Activated T-helper 1 cell treated with Interleukin-2 at 50 U/mL for 16 hours (primary cell): ENCODE data around the gene CACNB2.
"Not testable (repeated sequence)": the region's sequence is repeated elsewhere in the genome, so short reads cannot be mapped to it uniquely, and the experiment has no call there.

Experiments used
- DNase-seq: peaks from one replicate; pipeline ENCODE4 v3.0.0-alpha.2; 2020; ENCODE audit warnings: low read depth

Gene CACNB2

GRCh38 chr10:18201877-18202276, 61.7 kb downstream of the CACNB2 start:
- no peak for DNase-seq

- DNase-seq: no peak
Observed at GRCh38 chr10:18202680-18203460, 62.6 kb downstream of the CACNB2 start.

DNA sequence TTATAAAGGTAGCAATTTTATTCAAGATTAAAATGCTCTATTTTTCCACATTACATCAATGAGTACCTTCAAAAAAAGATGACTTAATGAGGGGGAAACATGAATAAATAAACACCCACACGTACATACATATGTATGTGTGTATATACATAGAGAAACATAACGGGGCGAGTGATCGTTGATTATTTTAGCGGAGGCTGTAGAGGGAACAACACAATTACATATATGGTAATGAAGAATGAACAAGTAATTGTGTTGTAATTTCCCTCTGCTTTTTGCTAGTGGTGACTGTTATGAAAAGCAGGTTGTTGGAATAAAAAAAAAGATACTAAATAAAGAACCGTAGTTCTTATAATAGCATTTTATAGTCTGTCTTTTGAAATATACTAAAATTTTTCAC, 63.2 kb downstream of the CACNB2 start:
- no peak for DNase-seq

GRCh38 chr10:18204039-18204835, 64.0 kb downstream of the CACNB2 start:
- DNase-seq: no peak

DNA sequence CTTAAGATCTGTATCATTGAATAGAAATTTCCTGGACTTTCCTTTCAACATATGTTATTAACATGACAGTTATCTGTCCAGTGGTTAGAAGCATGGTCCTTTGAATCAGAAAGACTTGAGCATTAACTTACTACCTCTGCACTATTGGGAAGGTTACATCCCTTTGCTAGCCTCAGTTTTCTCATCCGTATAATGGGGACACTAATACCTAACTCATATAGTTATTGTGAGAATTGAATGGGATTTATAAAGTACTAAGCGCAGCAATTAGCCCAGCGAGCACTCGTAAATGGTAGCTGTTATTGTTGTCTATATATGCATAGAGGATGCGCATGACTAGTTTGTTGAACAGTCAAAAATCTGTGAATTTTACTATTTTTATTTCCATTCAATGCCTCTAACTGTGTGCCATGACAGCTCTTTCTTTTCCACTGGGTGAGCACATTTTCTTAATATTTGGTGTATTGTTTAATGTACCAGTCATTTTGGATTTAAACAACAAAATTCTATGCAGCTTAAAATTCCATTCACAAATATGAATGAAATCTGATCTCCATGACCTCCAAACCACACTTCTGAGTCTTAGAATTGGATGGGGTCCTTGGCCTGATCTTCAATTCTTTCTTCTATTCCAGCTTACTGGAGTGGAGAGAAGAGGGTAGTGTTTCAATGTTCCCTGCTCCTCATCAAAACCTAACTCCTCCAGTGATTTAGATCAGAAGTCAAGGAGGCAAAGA, 65.0 kb downstream of the CACNB2 start:
- no peak for DNase-seq

DNA sequence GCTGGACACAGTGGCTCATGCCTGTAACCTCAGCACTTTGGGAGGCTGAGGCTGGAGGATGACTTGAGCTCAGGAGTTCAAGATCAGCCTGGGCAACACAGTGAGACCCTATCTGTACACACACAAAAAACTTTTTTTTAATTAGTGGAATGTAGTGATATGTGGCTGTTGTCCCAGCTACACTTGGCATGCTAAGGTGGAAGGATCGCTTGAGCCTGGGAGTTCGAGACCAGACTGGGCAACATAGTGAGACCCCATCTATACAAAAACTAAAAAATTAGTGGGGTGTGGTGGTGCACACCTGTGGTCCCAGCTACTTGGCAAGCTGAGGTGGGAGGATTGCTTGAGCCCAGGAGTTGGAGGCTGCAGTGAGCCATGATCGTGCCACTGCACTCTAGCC, 68.0 kb downstream of the CACNB2 start:
- DNase-seq: not testable (repeated sequence)

DNA sequence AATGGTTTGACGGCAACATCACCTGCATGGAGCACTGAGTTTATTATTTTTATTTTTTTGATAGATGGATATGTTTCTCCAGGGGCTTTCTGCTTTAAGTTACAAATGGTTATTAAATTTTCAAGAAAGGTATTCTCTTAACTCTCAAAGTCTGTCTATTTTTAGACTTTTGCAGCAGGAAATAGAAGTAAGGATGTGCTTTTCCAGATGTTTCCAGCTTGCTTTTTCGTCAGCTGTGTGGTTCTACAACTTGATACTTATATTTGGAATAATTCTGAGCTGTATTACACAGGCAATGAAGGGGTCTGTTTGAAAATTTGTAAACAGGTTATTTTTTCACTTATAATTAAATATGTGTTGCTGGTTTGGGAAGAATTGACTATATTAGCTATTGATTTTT, 69.0 kb downstream of the CACNB2 start:
- DNase-seq: no peak

DNA sequence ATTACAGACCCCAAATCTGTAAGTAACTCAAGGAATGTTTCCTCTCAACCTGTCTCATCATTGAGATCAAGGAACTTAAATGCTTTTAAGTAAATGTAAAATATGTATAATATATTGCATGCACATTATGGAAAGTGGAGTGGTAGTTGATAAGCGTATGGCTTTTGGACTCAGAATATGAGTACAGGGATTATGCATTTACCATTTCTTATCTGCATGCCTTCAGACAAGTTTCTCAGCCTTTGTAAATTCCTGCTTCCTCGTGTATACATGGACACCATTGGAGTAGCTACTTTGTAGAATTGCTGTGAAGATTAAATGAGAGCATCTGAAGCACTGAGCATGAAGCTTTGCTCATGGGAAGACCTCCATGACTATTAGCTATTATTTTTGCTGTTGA, 70.5 kb downstream of the CACNB2 start:
- no peak for DNase-seq

- DNase-seq: no peak
Observed at GRCh38 chr10:18211862-18212261, 71.6 kb downstream of the CACNB2 start.

DNA sequence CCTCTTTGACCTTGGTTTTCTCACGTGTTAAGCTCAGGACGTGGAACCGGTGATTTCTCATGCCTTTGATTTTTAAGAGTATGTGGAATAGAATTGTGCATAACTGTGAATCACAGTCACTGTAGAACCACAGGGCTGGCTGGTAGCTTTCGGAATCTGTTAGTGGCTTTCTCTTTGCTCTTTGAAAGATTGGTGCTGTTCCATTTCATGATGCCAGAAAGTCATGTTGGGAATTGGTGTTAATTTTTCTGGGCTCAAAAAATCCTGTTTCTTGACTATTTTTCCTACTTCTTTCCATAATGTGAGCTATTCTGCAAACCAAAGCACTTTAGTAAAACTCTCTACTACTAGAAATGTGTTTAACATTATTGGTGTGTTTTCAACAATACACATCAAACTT, 73.0 kb downstream of the CACNB2 start:
- no peak for DNase-seq

DNA sequence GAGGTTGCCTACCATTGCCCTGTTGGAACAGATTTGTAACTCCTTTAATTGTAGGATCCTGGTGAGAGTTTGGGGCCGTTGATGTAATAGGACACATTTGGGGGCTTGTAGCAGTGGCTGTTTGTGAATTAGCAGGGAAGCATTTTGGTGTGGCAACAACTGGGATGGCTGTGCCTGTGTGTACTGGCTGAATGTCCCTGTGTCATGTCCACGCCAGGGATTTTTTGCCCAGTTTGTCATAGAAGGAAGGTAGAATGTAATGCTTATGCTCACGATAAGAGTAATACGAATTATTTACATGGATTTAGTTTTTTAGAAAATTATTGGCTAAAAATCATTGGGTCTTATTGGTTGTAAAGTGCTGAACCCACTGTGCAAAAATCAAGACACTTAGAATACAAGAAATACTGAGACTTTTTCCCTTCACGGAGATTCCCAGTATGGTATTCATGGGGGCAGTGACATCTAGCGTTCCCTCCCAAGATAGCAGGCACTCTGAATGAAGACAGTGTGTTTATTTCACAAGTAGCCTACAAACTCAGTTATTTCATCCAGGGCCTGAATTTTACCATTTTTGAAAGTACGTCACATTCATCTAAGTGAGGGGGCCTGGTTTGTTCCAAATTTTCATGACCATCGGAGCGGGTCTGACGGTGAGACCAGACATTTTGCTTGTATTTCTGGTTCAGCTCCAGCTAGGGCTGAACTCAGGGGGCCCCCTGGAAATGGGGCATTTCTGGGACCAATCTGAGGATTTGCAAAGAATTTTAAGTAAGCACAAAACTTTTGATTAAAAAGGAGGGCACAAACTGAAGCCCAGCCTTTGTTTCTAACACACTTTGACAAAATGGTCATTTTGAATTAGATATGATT, 74.7 kb downstream of the CACNB2 start:
- no peak for DNase-seq

DNA sequence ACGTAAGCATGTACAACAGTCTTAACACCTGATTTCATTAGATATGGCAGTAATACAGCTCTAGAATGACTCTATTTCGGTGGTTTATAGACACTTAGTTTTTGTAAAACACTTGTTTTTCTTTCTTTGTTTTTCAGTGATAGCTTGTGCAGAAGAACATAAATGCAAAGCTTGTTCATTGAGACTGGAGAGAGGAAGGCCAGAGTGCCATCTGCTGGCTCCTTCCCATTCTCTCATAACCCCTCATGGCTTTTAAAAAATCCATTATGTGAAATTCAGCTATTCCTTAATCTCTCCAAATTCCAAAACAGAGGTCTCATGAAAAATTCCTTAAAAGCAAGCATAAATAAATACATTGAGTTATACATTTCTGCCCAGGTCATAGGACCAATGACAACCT, 76.3 kb downstream of the CACNB2 start:
- no peak for DNase-seq

- no peak for DNase-seq
Observed at GRCh38 chr10:18217577-18217976, 77.4 kb downstream of the CACNB2 start.

DNA sequence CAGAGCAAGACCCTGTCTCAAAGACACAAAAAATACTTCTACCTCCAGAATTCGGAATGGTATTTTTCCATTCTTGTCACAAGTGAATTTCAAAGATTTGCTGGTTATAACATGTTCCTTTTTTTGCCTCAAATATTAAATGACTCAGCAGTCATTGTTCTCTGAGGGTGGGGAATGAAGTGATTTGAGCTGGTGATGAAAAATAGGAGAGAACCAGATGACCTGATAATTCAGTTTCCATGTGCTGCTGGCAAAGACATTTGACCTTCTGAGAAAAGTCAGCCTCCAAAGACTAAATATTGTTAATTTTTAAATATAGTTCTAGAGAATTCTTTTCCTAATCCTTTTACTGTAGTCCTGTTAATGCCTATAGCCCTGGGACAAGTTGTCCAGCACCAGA, 78.9 kb downstream of the CACNB2 start:
- DNase-seq: no peak

DNA sequence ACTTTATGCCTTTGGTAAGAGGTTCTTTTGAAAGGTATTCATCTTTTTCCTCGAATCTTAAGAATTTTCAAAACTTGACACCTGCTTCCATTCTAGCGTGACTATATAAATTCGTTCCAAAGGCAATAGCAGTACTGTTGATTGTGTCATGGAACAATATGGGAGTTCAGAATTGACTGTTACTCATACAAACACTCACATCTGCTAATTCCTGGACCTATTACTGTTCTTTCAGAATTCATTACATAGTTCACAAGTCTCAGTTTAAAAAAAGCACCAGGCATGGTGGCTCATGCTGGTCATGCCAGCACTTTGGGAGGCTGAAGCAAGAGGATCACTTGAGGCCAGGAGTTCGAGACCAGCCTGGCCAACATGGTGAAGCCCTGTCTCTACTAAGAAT, 80.9 kb downstream of the CACNB2 start:
- no peak for DNase-seq

GRCh38 chr10:18221882-18222281, 81.7 kb downstream of the CACNB2 start:
- no peak for DNase-seq

DNA sequence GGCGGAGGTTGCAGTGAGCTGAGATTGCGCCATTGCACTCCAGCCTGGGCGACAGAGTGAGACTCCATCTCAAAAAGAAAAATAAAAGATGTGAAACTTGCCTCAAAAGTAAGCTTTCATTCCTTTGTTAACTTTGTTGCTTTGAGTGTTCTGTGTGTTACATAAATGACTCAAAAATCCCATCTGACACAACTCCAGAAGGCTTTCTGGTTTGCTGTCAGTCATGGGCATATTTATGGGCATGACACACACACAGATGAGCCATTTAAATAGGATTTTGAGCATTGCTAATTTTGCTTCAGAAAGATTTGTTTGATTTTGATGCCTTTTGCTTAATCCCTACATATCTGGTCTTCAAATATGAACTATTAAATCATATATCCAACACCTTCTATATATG, 82.6 kb downstream of the CACNB2 start:
- no peak for DNase-seq

DNA sequence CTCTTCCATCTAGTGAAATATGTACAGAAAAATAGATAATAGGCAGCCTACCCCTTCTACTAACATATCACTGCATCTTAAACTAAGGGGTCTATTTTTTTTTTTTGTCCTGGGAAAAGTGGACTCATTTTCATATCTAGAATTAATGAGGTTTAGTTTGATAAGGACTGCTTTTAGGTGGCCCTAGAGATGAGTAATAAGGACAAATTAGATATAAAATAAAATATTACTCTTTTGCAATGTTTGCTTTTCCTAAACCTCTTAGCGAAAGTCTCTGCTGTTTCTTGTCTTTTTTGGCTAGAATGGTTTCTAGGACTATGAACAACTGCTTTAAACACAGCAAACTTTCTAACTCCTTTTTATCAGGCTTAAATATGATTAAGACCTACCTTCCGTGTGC, 83.7 kb downstream of the CACNB2 start:
- no peak for DNase-seq

DNA sequence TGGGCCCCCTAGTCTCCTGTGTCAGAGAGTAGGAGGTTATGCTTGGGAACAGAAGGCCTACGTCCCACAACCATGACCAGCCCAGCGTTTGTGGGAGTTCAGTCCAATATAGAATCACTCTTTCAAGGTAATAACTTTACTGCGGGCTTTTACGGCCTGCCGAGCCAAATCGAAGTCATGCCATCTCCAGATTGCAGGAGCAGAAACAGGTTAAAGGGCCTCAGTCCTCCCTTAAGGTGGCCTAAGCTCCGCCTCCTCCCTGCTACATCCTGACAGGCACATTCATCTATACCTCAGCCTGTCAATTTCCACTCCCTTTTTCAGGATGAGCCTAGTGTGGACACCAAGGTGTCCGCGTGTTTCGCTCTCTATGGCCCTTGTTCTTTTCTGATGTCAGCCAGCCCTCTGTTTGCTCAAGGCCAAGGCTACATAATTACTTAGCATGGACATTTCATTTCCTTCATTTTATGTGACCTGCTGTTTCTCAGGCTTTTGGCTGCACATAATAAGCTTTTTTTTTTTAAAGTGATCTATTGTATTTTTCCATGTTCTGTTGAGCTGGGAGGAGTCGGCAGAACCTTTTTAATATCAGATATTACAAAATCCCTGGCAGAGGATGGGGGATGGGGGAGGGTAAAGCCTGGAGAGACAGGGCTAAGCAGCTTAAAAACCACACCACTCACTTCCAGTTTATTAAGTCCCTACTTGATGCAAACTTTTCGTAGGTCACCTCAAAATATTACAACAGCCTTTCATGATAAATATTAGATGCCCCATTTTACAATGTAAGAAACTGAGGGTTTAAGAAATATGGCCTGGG, 84.6 kb downstream of the CACNB2 start:
- no peak for DNase-seq

DNA sequence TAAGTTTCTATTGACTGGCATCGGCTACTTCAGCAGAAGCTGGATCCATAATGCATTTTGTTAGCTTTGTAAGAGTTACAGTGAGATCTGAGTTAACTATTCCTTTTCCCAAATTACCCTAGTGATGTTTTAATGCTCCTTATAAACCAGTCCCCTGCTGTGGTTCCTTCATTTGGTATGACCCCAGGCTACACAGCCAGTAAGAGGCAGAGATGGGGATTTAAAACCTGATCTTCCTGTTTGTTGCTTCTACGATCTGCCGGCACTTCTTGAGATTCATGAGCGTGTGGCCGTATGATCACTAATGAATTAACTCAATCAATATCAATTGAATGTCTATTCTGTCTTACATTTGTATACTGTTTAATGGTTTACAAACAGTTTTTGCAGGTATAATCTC, 86.1 kb downstream of the CACNB2 start:
- no peak for DNase-seq

DNA sequence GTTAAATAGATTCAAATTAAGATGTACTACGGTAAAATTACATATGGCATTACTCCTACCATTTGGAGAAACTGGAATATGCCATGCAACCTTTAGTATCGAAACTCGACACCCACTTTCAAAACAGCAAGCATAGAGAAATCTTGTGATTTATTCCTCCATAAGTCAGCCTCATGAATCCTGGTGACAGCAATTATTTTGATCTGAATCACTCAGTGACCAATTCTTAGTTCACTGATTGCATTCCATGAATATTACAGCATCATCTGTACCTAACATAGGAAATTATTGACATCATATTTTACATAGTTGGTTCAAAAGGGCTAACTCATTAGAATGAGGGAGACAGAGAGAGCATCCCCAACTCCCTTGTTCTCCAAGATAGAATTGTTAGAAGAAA, 89.6 kb downstream of the CACNB2 start:
- DNase-seq: no peak
